Suppressor macrophage (primary cell): ENCODE results near the gene ANKRD34C.
"Not testable (repeated sequence)": the region's sequence is repeated elsewhere in the genome, so short reads cannot be mapped to it uniquely, and the experiment has no call there.

Experiments
- DNase-seq, 4 experiments: peaks; one replicate each; pipeline ENCODE4 v3.0.0-alpha.2; 2020 to 2022

The ANKRD34C gene

DNA sequence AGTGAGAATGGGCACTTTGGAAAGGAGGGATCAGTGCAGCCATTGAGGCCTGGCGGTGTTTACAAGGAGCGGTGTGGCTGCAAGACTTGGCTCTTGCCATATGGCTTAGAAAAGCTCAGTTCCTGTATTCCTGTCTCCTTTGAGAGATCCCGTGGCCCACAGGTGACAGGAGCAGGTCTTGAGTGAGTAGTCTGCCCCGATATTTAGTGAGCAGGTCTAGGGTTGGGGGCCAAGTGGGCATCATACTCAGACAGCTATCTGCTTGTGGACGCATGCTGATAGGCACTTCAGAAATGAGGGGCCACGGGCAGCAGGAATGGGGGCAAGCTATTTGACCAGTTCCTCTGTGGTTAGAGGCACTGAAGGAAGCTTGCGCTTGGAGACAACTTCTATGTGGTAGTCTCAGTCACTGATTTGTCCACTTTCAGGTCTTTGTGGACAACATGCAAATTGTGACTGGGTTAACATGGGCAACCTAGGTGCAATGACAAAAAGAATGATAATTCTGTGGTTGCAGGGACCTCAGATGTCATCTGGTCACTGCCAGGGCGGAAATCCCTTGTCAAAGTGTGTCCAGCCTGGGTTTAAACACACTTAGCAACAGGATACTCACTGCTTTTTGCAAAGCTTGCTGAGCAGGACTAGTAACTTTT, 29.5 kb downstream of the ANKRD34C start:
- DNase-seq: peak in 2 of 4 experiments; percentile 14 to 28

DNA sequence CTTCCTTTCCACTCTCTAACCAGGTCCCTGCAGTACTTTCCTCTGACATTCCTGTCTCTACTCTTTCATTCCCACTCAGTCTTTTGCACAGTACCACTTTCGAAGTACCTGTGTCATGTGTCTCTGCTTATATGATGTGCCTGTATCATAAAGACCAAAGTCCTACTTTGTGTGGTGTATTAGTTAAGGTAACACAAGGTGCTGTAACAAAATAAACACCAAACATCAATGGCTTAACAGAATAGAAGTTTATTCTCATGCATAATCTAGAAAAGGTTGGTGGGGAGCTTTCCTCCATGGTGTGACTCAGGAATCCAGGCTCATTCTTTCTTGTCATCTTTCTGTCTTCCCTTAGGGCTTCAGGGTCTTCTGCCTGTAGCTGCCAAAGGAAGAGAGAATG, 31.7 kb downstream of the ANKRD34C start:
- DNase-seq: no peak

DNA sequence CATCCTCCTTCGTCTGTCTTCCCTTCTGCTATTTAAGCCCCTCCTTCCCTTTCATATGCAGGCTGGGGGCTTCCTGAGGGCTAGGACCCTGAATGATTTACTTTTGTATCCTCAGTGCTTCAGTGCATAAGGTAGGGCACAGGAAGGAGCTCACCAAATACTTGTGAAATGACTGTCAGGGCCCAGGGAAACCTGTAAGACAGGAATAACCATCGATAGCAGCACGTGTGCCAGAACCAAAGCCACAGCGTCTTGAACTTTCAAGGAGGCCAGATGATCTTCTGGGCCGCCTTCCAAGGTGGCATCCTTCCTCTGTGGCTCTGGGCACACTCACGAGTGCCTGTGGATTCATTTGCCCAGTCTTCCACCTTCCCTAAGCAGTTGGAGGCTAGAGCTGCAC, 32.3 kb downstream of the ANKRD34C start:
- DNase-seq: no peak

DNA sequence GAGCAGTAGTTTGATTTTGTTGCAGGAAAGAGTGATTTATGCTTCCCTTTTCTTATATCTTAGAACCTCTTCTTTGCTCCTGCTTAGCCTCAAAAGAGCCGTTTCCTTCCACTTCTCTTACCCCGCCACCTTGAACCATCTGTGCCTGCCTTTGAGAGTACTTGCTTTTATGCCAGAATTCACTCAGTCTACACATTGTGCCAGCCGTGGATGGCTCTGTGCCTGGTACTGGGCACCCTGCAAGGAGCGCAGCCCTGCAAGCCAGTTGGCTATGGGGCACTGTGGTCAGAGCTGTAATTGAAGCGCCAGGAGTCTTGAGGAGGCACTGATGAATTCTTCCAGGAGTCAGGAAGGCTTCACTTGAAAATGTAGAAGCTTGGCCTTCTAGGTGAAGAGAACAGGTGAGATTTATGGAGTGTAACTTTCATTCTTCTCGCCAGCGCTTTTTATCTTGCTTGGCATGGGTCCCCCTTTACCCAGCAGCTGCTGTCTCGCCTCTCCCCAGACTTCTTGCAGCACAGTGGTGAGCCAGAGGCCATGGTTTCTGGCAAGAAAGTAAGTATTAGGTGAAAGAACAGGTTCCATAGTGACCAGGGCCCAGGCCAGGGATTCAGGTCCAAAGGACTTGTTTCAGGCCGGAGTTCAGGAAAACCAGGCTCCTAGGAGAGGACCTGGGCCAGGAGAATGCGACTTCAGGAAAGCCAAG, 33.3 kb downstream of the ANKRD34C start:
- no peak for DNase-seq

DNA sequence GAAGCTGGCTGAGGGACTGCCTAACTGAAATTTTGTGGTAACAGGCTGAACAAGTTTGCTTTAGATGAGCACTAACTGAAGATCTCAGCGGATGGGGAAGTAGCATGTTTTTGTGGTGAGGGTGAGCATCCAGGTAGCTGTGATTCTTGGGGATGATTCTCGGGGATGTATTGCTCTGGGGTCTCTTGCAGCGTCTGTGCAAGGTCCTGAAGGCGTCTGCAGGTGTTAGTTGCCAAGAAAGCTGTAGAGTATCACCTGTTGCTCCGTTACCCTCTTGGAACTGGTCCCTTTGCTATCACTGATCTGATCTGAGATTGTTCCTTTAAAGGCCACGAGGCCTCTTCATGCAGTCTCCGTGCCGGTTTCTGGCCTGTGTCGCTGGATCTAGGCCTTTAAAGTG, 34.3 kb downstream of the ANKRD34C start:
- DNase-seq: no peak

DNA sequence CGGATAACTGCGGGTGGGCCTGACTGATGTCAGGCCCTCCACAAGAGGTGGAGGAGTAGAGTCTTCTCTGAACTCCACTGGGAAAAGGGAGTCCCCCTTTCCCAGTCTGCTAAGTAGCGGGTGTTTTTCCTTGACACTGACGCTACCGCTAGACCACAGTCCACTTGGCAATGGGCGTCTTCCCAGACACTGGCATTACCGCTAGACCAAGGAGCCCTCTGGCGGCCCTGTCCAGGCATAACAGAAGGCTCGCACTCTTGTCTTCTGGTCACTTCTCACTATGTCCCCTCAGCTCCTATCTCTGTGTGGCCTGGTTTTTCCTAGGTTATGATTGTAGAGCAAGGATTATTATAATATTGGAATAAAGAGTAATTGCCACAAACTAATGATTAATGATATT, 37.5 kb downstream of the ANKRD34C start:
- DNase-seq: not testable (repeated sequence)

DNA sequence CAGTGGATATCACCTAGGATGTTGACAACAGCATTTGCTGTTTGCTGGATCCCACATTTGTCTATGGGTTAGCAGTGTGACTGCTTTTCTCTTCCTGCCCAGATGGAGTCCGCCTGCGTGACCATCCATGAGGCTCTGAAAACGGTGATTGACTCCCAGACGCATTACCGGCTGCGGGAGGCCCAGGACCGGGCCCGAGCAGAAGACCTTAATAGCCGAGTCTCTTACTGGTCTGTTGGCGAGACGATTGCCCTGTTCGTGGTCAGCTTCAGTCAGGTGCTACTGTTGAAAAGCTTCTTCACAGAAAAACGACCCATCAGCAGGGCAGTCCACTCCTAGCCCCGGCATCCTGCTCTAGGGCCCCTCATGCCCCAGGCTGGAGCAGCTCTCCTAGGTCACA, 39.4 kb downstream of the ANKRD34C start:
- DNase-seq: no peak

DNA sequence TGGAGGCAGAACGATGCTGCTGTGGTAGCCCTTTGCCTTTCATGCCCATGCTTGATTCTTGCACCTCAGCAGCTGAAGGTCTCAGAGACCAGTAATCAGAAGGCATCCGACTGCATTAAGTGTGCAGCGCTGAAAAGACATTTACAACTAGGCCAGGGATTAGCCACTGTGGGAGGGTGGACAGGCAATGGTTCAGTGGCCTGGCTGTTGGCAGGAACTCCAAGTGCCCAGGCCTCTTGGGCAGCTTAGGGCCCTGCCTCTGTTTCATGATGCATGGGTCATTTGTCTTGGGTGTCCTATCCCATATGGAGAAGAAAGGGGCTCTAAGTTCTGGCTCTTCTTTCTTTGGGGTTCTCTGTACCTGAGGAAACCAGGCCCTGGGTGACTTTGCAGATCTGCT, 39.8 kb downstream of the ANKRD34C start:
- no peak for DNase-seq

DNA sequence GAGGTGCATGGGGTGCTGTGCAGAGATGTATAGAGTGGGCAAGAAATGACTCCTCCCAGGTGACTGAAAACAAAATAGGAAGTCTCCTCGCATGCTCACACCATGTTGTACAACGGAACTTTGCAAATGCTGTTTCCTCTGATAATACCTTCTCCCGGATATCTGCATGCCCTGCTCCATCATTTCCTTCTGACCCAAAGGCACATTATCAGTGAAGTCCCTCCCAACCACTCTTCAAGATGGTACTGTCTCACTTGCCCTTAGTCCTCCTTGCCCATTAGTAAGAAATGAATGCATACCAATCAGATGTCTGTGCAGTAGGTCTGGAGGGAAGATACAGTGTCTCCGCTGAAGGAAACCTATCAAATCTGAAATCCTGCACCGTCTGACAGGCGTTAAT, 40.4 kb downstream of the ANKRD34C start:
- DNase-seq: no peak

DNA sequence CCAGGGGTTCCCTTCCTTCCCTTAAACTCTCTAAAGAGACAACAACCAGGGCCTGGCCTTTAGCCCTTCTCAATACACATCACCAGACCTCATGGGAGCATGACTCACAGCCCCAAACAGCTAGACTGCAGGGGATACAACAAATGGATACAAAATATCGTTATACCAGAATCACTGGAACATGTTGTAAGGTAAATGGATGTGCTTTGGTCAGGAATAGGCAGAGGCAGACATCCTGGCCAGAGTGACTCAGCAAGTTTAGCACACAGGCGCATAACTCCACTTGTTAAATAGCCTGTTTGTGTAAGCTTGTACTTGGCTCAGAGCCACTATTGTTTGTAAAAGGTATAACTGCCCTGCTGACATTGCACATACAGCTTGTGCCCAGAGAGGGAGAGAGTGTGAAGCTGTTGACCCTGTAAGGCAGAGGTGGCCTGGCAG, 46.7 kb downstream of the ANKRD34C start:
- peak; percentile 57 to 83 (median 75) for DNase-seq
